Measurements from ENCODE around the gene HOXC9.
A peak's percentile ranks its signal among the peaks of the same experiment; 100 is the strongest.

Gene HOXC9

GRCh38 chr12:54000116-54001114 is at the start of gene HOXC9:
TSS of gene HOXC9 (plus strand) at chr12:54000161. CDS start at chr12:54000189, 28 bp downstream.
- H3K27me3 ChIP-seq (ENCODE audit: low read depth, low read length): peaks cover 93% of the 10 kb centered on the region
- H3K36me3 ChIP-seq (ENCODE audit: control insufficient read depth in 1 of 2, insufficient read depth in 2 of 2, low read length in 2 of 2): peaks cover 0 to 3% of the 10 kb centered on the region in 2 donors
- H3K4me1 ChIP-seq (ENCODE audit: control insufficient read depth in 1 of 2, insufficient read depth in 2 of 2, low read length in 2 of 2): peaks cover 0 to 22% of the 10 kb centered on the region in 2 donors
- no peaks in the 10 kb centered on the region for H3K9me3 ChIP-seq (ENCODE audit: control insufficient read depth in 1 of 2, low read length in 2 of 2)
- H3K4me3 ChIP-seq (ENCODE audit: low read depth in 1 of 2, low read length in 2 of 2): peak within 1 kb of the TSS in 1 of 2 donors; percentile 46
- H3K27ac ChIP-seq (ENCODE audit: low read length): no peak within 1 kb of the TSS

GRCh38 chr12:53950437-53950773 is 49.6 kb upstream of the HOXC9 start:
- no peaks in the 10 kb centered on the region for H3K36me3 ChIP-seq (ENCODE audit: control insufficient read depth in 1 of 2, insufficient read depth in 2 of 2, low read length in 2 of 2)
- H3K27me3 ChIP-seq (ENCODE audit: low read depth, low read length): peaks cover 90% of the 10 kb centered on the region
- H3K4me1 ChIP-seq (ENCODE audit: control insufficient read depth in 1 of 2, insufficient read depth in 2 of 2, low read length in 2 of 2): peaks cover 0 to 21% of the 10 kb centered on the region in 2 donors
- H3K27ac ChIP-seq (ENCODE audit: low read length): no peak overlapping the region
- peaks cover 0 to 5% of the 10 kb centered on the region in 2 donors for H3K9me3 ChIP-seq (ENCODE audit: control insufficient read depth in 1 of 2, low read length in 2 of 2)
- no peak overlapping the region for H3K4me3 ChIP-seq (ENCODE audit: low read depth in 1 of 2, low read length in 2 of 2)

- peaks cover 90% of the 10 kb centered on the region for H3K27me3 ChIP-seq (ENCODE audit: low read depth, low read length)
- H3K9me3 ChIP-seq (ENCODE audit: control insufficient read depth in 1 of 2, low read length in 2 of 2): peaks cover 0 to 5% of the 10 kb centered on the region in 2 donors
- peaks cover 0 to 21% of the 10 kb centered on the region in 2 donors for H3K4me1 ChIP-seq (ENCODE audit: control insufficient read depth in 1 of 2, insufficient read depth in 2 of 2, low read length in 2 of 2)
- no peak overlapping the region for H3K27ac ChIP-seq (ENCODE audit: low read length)
- H3K36me3 ChIP-seq (ENCODE audit: control insufficient read depth in 1 of 2, insufficient read depth in 2 of 2, low read length in 2 of 2): no peaks in the 10 kb centered on the region
- no peak overlapping the region for H3K4me3 ChIP-seq (ENCODE audit: low read depth in 1 of 2, low read length in 2 of 2)
Observed at GRCh38 chr12:53950789-53951576, 49.0 kb upstream of the HOXC9 start.

GRCh38 chr12:53951577-53952334 is 48.2 kb upstream of the HOXC9 start:
- Histone ChIP-seq H3K27ac (ENCODE audit: low read length) (no peak overlapping the region), H3K27me3 (ENCODE audit: low read depth, low read length) (peaks cover 90% of the 10 kb centered on the region), H3K4me1 (ENCODE audit: control insufficient read depth in 1 of 2, insufficient read depth in 2 of 2, low read length in 2 of 2) (peaks cover 0 to 21% of the 10 kb centered on the region in 2 donors), H3K9me3 (ENCODE audit: control insufficient read depth in 1 of 2, low read length in 2 of 2) (peaks cover 0 to 5% of the 10 kb centered on the region in 2 donors), H3K36me3 (ENCODE audit: control insufficient read depth in 1 of 2, insufficient read depth in 2 of 2, low read length in 2 of 2) (no peaks in the 10 kb centered on the region), H3K4me3 (ENCODE audit: low read depth in 1 of 2, low read length in 2 of 2) (no peak overlapping the region)

- peaks cover 92% of the 10 kb centered on the region for H3K27me3 ChIP-seq (ENCODE audit: low read depth, low read length)
Observed at GRCh38 chr12:53952335-53952694, 47.6 kb upstream of the HOXC9 start.

GRCh38 chr12:53952871-53953734 is 46.9 kb upstream of the HOXC9 start:
- Histone ChIP-seq H3K4me1 (ENCODE audit: control insufficient read depth in 1 of 2, insufficient read depth in 2 of 2, low read length in 2 of 2) (peaks cover 0 to 21% of the 10 kb centered on the region in 2 donors), H3K27me3 (ENCODE audit: low read depth, low read length) (peaks cover 92% of the 10 kb centered on the region), H3K27ac (ENCODE audit: low read length) (no peak overlapping the region)

More at GRCh38 chr12:53952335-53952694, 47.6 kb upstream of the HOXC9 start:
- Histone ChIP-seq H3K4me1 (ENCODE audit: control insufficient read depth in 1 of 2, insufficient read depth in 2 of 2, low read length in 2 of 2) (peaks cover 0 to 21% of the 10 kb centered on the region in 2 donors), H3K36me3 (ENCODE audit: control insufficient read depth in 1 of 2, insufficient read depth in 2 of 2, low read length in 2 of 2) (no peaks in the 10 kb centered on the region), H3K9me3 (ENCODE audit: control insufficient read depth in 1 of 2, low read length in 2 of 2) (peaks cover 0 to 5% of the 10 kb centered on the region in 2 donors), H3K27ac (ENCODE audit: low read length) (no peak overlapping the region), H3K4me3 (ENCODE audit: low read depth in 1 of 2, low read length in 2 of 2) (no peak overlapping the region)

GRCh38 chr12:53953831-53954693 is 45.9 kb upstream of the HOXC9 start:
- H3K27me3 ChIP-seq (ENCODE audit: low read depth, low read length): peaks cover 95% of the 10 kb centered on the region
- peaks cover 0 to 5% of the 10 kb centered on the region in 2 donors for H3K9me3 ChIP-seq (ENCODE audit: control insufficient read depth in 1 of 2, low read length in 2 of 2)
- no peak overlapping the region for H3K27ac ChIP-seq (ENCODE audit: low read length)
- H3K36me3 ChIP-seq (ENCODE audit: control insufficient read depth in 1 of 2, insufficient read depth in 2 of 2, low read length in 2 of 2): no peaks in the 10 kb centered on the region
- peaks cover 0 to 21% of the 10 kb centered on the region in 2 donors for H3K4me1 ChIP-seq (ENCODE audit: control insufficient read depth in 1 of 2, insufficient read depth in 2 of 2, low read length in 2 of 2)
- no peak overlapping the region for H3K4me3 ChIP-seq (ENCODE audit: low read depth in 1 of 2, low read length in 2 of 2)

More at GRCh38 chr12:53952871-53953734, 46.9 kb upstream of the HOXC9 start:
- Histone ChIP-seq H3K9me3 (ENCODE audit: control insufficient read depth in 1 of 2, low read length in 2 of 2) (peaks cover 0 to 5% of the 10 kb centered on the region in 2 donors), H3K4me3 (ENCODE audit: low read depth in 1 of 2, low read length in 2 of 2) (no peak overlapping the region), H3K36me3 (ENCODE audit: control insufficient read depth in 1 of 2, insufficient read depth in 2 of 2, low read length in 2 of 2) (no peaks in the 10 kb centered on the region)

GRCh38 chr12:53954694-53955035 is 45.3 kb upstream of the HOXC9 start, which contains the start of gene HOXC12:
TSS of gene HOXC12 (plus strand) at chr12:53954903. CDS start at chr12:53954930, 27 bp downstream.
- H3K36me3 ChIP-seq (ENCODE audit: control insufficient read depth in 1 of 2, insufficient read depth in 2 of 2, low read length in 2 of 2): no peaks in the 10 kb centered on the region
- H3K4me3 ChIP-seq (ENCODE audit: low read depth in 1 of 2, low read length in 2 of 2): no peak within 1 kb of the TSS
- no peak within 1 kb of the TSS for H3K27ac ChIP-seq (ENCODE audit: low read length)
- H3K9me3 ChIP-seq (ENCODE audit: control insufficient read depth in 1 of 2, low read length in 2 of 2): peaks cover 0 to 5% of the 10 kb centered on the region in 2 donors
- H3K27me3 ChIP-seq (ENCODE audit: low read depth, low read length): peaks cover 95% of the 10 kb centered on the region
- H3K4me1 ChIP-seq (ENCODE audit: control insufficient read depth in 1 of 2, insufficient read depth in 2 of 2, low read length in 2 of 2): peaks cover 0 to 21% of the 10 kb centered on the region in 2 donors

- Histone ChIP-seq H3K36me3 (ENCODE audit: control insufficient read depth in 1 of 2, insufficient read depth in 2 of 2, low read length in 2 of 2) (no peaks in the 10 kb centered on the region), H3K9me3 (ENCODE audit: control insufficient read depth in 1 of 2, low read length in 2 of 2) (peaks cover 0 to 5% of the 10 kb centered on the region in 2 donors), H3K4me1 (ENCODE audit: control insufficient read depth in 1 of 2, insufficient read depth in 2 of 2, low read length in 2 of 2) (peaks cover 0 to 21% of the 10 kb centered on the region in 2 donors), H3K27me3 (ENCODE audit: low read depth, low read length) (peaks cover 96% of the 10 kb centered on the region), H3K4me3 (ENCODE audit: low read depth in 1 of 2, low read length in 2 of 2) (no peak overlapping the region), H3K27ac (ENCODE audit: low read length) (no peak overlapping the region)
Observed at GRCh38 chr12:53955036-53955775, 44.8 kb upstream of the HOXC9 start.
